PC-3 (cell line): ENCODE results near the gene LTBP1. TPM values are rescaled to one million over a fixed set of nuclear protein-coding genes. Genes with fewer than 3 reads are reported as not detected.

ENCODE experiments used
- ATAC-seq: fragments of 200-7000 bp; cut with Tn5 transposase; 2 replicates; pipeline ENCODE4 v1.9.1; 2020; ENCODE audit warnings: mild to moderate bottlenecking, moderate library complexity
- BruUV-seq: library from RNA; stranded (reverse); fragments of 400-500 nt; replicated peaks from 2 replicates; lab custom pipeline; 2021; lab: Mats Ljungman, UMichigan
- CTCF ChIA-PET: fragments of 300-600 bp; sonication (Branson Sonifier 250); formaldehyde crosslinking; loops from one replicate; lab custom pipeline; 2022; ENCODE audit warnings: antibody characterized with exemption; lab: Charles Lee
- POLR2A ChIA-PET: fragments of 300-600 bp; sonication (Branson Sonifier 250); formaldehyde crosslinking; loops from one replicate; lab custom pipeline; 2022; ENCODE audit warnings: antibody characterized with exemption; ENCODE audit not compliant: unreplicated experiment; lab: Charles Lee
- DNase-seq: peaks from one replicate; pipeline ENCODE4 v3.0.0-alpha.2; 2015
- H2AFZ ChIP-seq: fragments of 300-600 bp; sonication (generic); 2 replicates; pipeline ENCODE4 v1.6.0; 2016; ENCODE audit warnings: antibody characterized with exemption, low read length
- H3F3A ChIP-seq: fragments of 300-600 bp; sonication (generic); one replicate; pipeline ENCODE4 v1.6.0; 2017; ENCODE audit warnings: antibody characterized with exemption, low read length, control low read depth, mild to moderate bottlenecking; ENCODE audit not compliant: unreplicated experiment
- H3K27ac ChIP-seq: fragments of 300-600 bp; sonication (generic); 2 replicates; pipeline ENCODE4 v1.5.1; 2016; ENCODE audit warnings: mild to moderate bottlenecking, low read length
- H3K27me3 ChIP-seq: fragments of 300-600 bp; sonication (generic); 2 replicates; pipeline ENCODE4 v1.6.1; 2016; ENCODE audit warnings: low read length, mixed read lengths
- H3K36me3 ChIP-seq: fragments of 300-600 bp; sonication (generic); 2 replicates; pipeline ENCODE4 v1.6.1; 2016; ENCODE audit warnings: low read depth, mixed run types, low read length, mixed read lengths
- H3K4me1 ChIP-seq: fragments of 300-600 bp; sonication (generic); 2 replicates; pipeline ENCODE4 v1.5.1; 2016; ENCODE audit warnings: low read length; ENCODE audit not compliant: insufficient read depth
- H3K4me2 ChIP-seq: fragments of 300-600 bp; sonication (generic); 2 replicates; pipeline ENCODE4 v1.6.0; 2016; ENCODE audit warnings: low read length
- H3K4me3 ChIP-seq: fragments of 300-600 bp; sonication (generic); 2 replicates; pipeline ENCODE4 v1.5.1; 2016; ENCODE audit warnings: mild to moderate bottlenecking, low read length, mixed read lengths
- H3K79me2 ChIP-seq: fragments of 300-600 bp; sonication (generic); 2 replicates; pipeline ENCODE4 v1.6.1; 2017; ENCODE audit warnings: low read length, mixed read lengths
- H3K9ac ChIP-seq: fragments of 300-600 bp; sonication (generic); 2 replicates; pipeline ENCODE4 v1.6.0; 2016; ENCODE audit warnings: mild to moderate bottlenecking, low read length
- H3K9me2 ChIP-seq: fragments of 300-600 bp; sonication (generic); replicated peaks from 2 replicates; pipeline ENCODE4 v1.6.1; 2016; ENCODE audit warnings: mixed run types, low read length, mixed read lengths
- H3K9me3 ChIP-seq: fragments of 300-600 bp; sonication (generic); 2 replicates; pipeline ENCODE4 v1.6.1; 2016; ENCODE audit warnings: low read length, mixed read lengths
- H4K20me1 ChIP-seq: fragments of 300-600 bp; sonication (generic); 2 replicates; pipeline ENCODE4 v1.6.1; 2016; ENCODE audit warnings: low read length, mixed read lengths
- EZH2 ChIP-seq: fragments of 300-600 bp; sonication (generic); IDR thresholded peaks from one replicate; pipeline ENCODE4 v1.6.1; 2017; ENCODE audit warnings: antibody characterized with exemption, mild to moderate bottlenecking, low read length; ENCODE audit not compliant: unreplicated experiment
- EZH2phosphoT487 ChIP-seq: fragments of 300-600 bp; sonication (generic); IDR thresholded peaks from 2 replicates; pipeline ENCODE4 v1.6.1; 2018; ENCODE audit warnings: mild to moderate bottlenecking, antibody characterized with exemption, low read length, borderline replicate concordance
- intact Hi-C: fragments of 100-400 bp; cut with micrococcal nuclease; formaldehyde crosslinking; loops from 2 replicates; pipeline ENCODE4 v1.9.0; 2023
- total RNA-seq: library from RNA; depleted of rRNA; stranded (reverse); fragments of >200 nt; gene quantifications from 2 replicates; pipeline ENCODE4 v1.2.3, GENCODE V29; 2014
- TF ChIP-seq, protein P1 (sequence below): fragments of 300-600 bp; sonication (generic); conservative IDR thresholded peaks from 2 replicates; pipeline ENCODE4 v1.5.1; 2017; ENCODE audit warnings: antibody characterized with exemption, low read depth, mild to moderate bottlenecking, low read length

Gene LTBP1
- total RNA-seq, 1 experiment from 2014 or later, result 45.9 TPM

DNA sequence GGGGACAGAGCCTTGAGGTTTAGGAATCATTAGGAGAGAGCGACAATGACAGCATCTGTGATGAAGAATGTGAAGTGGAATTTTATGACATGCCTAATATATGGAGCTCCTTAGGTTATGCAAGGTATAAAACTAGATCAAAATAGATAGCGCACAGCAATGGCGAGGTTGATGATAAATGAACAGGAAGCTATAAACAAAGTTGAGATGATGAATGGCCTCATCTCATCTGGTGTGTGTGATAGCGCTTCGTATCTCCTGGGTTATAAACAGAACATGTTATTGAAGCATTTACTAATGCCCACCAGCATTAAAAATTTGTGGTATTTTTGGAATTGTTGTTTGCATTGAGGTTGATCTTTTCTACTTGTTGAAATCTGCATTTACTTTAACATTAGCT lies 231.5 kb downstream of the LTBP1 start:
- Histone ChIP-seq H3K9me3 (no peaks in the 10 kb centered on the region), H4K20me1 (no peaks in the 10 kb centered on the region), H3K79me2 (no peaks in the 10 kb centered on the region), H3K4me3 (no peak overlapping the region), H3K9me2 (no peaks in the 10 kb centered on the region), H3K9ac (no peak overlapping the region), H3F3A (no peaks in the 10 kb centered on the region), H3K27ac (no peak overlapping the region), H3K4me2 (no peak overlapping the region), H3K36me3 (no peaks in the 10 kb centered on the region), H3K4me1 (no peaks in the 10 kb centered on the region), H3K27me3 (no peaks in the 10 kb centered on the region), H2AFZ (no peak overlapping the region)
- intact Hi-C loops, result no loop called here
- no TSS peak for BruUV-seq
- ATAC-seq, result no peak
- DNase-seq, result no peak
- POLR2A ChIA-PET, result no interaction called here
- no peak for TF ChIP-seq EZH2phosphoT487
- TF ChIP-seq EZH2, result no peak
- TF ChIP-seq, protein P1, sequence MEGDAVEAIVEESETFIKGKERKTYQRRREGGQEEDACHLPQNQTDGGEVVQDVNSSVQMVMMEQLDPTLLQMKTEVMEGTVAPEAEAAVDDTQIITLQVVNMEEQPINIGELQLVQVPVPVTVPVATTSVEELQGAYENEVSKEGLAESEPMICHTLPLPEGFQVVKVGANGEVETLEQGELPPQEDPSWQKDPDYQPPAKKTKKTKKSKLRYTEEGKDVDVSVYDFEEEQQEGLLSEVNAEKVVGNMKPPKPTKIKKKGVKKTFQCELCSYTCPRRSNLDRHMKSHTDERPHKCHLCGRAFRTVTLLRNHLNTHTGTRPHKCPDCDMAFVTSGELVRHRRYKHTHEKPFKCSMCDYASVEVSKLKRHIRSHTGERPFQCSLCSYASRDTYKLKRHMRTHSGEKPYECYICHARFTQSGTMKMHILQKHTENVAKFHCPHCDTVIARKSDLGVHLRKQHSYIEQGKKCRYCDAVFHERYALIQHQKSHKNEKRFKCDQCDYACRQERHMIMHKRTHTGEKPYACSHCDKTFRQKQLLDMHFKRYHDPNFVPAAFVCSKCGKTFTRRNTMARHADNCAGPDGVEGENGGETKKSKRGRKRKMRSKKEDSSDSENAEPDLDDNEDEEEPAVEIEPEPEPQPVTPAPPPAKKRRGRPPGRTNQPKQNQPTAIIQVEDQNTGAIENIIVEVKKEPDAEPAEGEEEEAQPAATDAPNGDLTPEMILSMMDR, result no peak
- CTCF ChIA-PET, result no interaction called here

DNA sequence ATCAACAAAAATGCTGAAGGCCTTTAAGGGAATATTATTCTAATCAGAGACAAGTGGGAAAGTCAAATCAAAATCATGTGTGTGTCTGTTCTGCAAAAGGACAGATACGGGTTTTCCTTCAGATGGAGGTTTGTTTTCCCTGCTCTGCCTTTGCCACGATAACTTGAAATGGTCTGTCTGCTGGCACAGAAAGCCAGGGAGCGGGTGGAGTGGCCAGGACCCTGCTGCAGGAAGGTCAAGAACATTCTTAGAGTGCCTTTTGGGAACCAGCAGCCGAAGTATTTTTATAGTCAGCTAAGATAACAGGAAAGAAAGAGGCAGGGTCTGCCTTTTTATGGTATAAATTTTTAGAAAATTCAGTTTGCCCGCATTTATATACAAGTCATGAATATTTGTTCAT lies 234.2 kb downstream of the LTBP1 start:
- H3K4me1 ChIP-seq, result no peaks in the 10 kb centered on the region
- no peak for ATAC-seq
- no peaks in the 10 kb centered on the region for H4K20me1 ChIP-seq
- DNase-seq, result no peak
- H3K4me3 ChIP-seq, result no peak overlapping the region
- no peaks in the 10 kb centered on the region for H3K79me2 ChIP-seq
- no peaks in the 10 kb centered on the region for H3K9me3 ChIP-seq
- no peak overlapping the region for H2AFZ ChIP-seq
- H3K9me2 ChIP-seq, result no peaks in the 10 kb centered on the region
- no peaks in the 10 kb centered on the region for H3K27me3 ChIP-seq
- no peak overlapping the region for H3K9ac ChIP-seq
- CTCF ChIA-PET, result no interaction called here
- TF ChIP-seq EZH2phosphoT487, result no peak
- H3K27ac ChIP-seq, result no peak overlapping the region
- H3K4me2 ChIP-seq, result no peak overlapping the region
- POLR2A ChIA-PET, result no interaction called here
- BruUV-seq, result no TSS peak
- intact Hi-C loops, result no loop called here
- no peaks in the 10 kb centered on the region for H3K36me3 ChIP-seq
- no peaks in the 10 kb centered on the region for H3F3A ChIP-seq

DNA sequence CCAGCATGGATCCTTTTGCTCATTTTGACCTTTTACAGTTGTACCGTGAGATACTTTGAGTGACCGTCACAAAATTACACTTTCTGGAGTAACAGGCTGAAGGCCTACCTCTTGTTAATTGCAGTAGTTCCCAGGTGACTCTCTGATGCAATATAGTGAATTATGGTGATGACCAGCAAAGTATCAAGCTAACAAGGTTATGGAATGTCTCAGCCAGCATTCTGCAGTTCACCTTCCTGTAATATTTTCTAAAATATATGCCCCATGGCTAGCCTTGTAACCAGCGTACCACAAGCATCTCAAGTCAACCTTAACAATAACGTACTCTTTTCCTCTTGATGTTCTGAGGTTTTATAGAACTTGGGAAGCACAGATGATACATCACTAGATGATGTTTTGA lies 234.7 kb downstream of the LTBP1 start:
- no peaks in the 10 kb centered on the region for H3K79me2 ChIP-seq
- H3F3A ChIP-seq, result no peaks in the 10 kb centered on the region
- no peak for DNase-seq
- no peak overlapping the region for H3K4me3 ChIP-seq
- POLR2A ChIA-PET, result no interaction called here
- H3K4me2 ChIP-seq, result no peak overlapping the region
- ATAC-seq, result no peak
- no peaks in the 10 kb centered on the region for H3K27me3 ChIP-seq
- no peaks in the 10 kb centered on the region for H3K9me3 ChIP-seq
- intact Hi-C loops, result no loop called here
- H3K27ac ChIP-seq, result no peak overlapping the region
- no peak overlapping the region for H2AFZ ChIP-seq
- no peaks in the 10 kb centered on the region for H3K4me1 ChIP-seq
- no peak for TF ChIP-seq EZH2phosphoT487
- TF ChIP-seq, protein P1, result no peak
- TF ChIP-seq EZH2, result no peak
- no peaks in the 10 kb centered on the region for H3K36me3 ChIP-seq
- BruUV-seq, result no TSS peak
- CTCF ChIA-PET, result no interaction called here
- no peaks in the 10 kb centered on the region for H4K20me1 ChIP-seq
- no peak overlapping the region for H3K9ac ChIP-seq
- H3K9me2 ChIP-seq, result no peaks in the 10 kb centered on the region
